Mucosa of rectum (tissue), 2 donors: ENCODE results near the gene ADCY4.

Experiments used
- H3K27ac ChIP-seq, 2 donors: one replicate each; pipeline ENCODE4 v1.7.0; 2013; ENCODE audit warnings: inconsistent platforms in 2 of 2, low read depth in 2 of 2, low read length in 2 of 2
- H3K27me3 ChIP-seq, 2 donors: one replicate each; pipeline ENCODE4 v1.7.0; 2013; ENCODE audit warnings: low read length in 2 of 2; ENCODE audit not compliant: control insufficient read depth in 2 of 2, insufficient read depth in 2 of 2
- H3K36me3 ChIP-seq, 2 donors: one replicate each; pipeline ENCODE4 v1.7.0; 2013; ENCODE audit warnings: low read length in 2 of 2; ENCODE audit not compliant: control insufficient read depth in 2 of 2, insufficient read depth in 2 of 2
- H3K4me1 ChIP-seq, 2 donors: one replicate each; pipeline ENCODE4 v1.7.0; 2013; ENCODE audit warnings: low read length in 2 of 2, mild to moderate bottlenecking in 1 of 2; ENCODE audit not compliant: control insufficient read depth in 2 of 2, insufficient read depth in 2 of 2
- H3K4me3 ChIP-seq, 2 donors: one replicate each; pipeline ENCODE4 v1.7.0; 2013; ENCODE audit warnings: low read length in 2 of 2
- H3K9ac ChIP-seq, 2 donors: one replicate each; pipeline ENCODE4 v1.7.0; 2013; ENCODE audit warnings: low read length in 2 of 2, low read depth in 1 of 2, mild to moderate bottlenecking in 1 of 2
- H3K9me3 ChIP-seq, 2 donors: one replicate each; pipeline ENCODE4 v1.7.0; 2013; ENCODE audit warnings: low read length in 2 of 2; ENCODE audit not compliant: control insufficient read depth in 2 of 2
- donor health status: healthy.
- donor health status: Normal muscosa, but diverticular disease.

The ADCY4 gene

DNA sequence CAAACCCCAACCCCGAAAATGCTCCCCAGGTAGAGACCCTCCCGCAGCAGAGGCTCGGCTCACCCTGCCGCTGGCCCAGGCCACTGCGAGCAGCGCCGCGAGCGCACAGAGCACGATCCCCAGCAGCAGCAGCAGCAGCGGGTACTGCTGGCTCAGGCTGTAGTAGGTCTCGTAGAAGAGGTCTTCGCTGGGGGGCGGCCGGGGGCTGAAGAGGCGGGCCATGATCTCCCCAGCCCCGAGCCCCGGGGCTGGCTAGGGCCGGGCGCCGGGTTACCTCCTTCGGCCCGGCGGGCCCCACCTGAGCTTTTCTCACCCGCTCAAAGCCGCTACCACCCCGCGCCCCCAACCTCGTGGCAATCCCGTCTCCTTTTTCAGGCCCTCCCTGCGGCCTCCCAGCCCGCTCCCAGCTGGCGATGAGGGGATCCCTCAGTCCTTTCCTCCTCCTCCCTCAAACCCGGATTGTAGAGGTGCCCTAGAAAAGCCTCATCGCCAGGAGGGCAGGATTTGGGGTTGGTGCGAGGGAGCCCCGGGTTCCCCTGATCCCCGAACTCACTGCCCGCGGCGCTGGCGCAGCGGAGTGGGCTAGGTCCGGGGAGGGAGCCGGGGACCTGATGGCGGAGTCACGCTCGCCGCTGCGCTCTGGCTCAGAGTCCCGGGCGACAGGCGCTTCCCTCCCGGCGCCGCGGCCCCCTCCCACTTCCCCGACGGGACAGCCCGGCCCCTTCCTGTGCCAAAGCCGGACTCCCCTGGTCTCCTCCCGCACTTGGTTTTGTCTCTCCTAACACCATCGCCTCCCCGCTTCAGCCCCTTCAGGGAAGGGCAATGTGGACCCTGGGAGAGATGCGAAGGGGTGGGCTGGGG is at the start of gene ADCY4:
Gene ADCY4 (minus strand): TSS at position 641 of the 861 bp plus-strand sequence. CDS start 419 bp downstream, at position 222.
- Histone ChIP-seq H3K4me3 (peak within 1 kb of the TSS; percentile 48 to 65), H3K36me3 (peaks cover 7 to 17% of the 10 kb centered on the region in 2 donors), H3K4me1 (peaks cover 41 to 53% of the 10 kb centered on the region in 2 donors), H3K9me3 (no peaks in the 10 kb centered on the region), H3K27ac (peak within 1 kb of the TSS; percentile 32 to 38), H3K9ac (peak within 1 kb of the TSS; percentile 32 to 49), H3K27me3 (peaks cover 0 to 4% of the 10 kb centered on the region in 2 donors)

DNA sequence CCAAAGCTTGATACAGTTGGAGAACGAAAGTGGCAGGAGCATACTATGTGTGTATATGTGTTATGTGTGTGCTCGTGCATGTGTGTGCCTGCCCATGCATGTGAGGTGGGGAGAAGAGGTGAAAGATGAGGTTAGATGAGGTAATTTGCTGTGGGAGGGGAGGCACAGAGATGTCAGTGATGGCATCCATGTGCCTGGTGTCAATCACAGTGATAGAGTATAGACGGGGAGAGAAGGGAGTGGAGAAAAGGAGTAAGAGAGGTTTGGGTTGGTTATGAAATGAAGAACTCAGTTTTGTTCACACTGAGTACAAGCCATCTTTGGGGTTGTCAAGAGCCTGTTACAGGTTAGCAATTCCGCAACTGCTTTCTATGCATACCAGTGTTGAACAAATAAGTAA is 49.3 kb upstream of the ADCY4 start:
- Histone ChIP-seq H3K27ac (no peak overlapping the region), H3K9me3 (no peaks in the 10 kb centered on the region), H3K4me1 (peaks cover 0 to 3% of the 10 kb centered on the region in 2 donors), H3K4me3 (no peak overlapping the region), H3K9ac (no peak overlapping the region), H3K27me3 (peaks cover 0 to 4% of the 10 kb centered on the region in 2 donors), H3K36me3 (no peaks in the 10 kb centered on the region)

DNA sequence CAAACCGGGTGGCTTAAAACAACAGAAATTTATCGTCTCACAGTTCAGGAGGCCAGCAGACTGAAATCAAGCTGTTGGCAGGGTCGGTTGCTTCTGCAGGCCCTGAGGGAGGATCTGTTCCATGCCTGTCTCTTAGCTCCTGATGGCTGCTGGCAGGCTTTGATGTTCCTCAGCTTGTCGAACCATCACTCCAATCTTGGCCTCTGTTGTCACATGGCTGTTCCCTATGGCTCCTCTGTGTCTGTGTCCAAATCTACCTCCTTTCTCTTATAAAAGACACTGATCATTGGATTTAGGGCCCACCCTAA is 47.1 kb upstream of the ADCY4 start:
- H3K4me3 ChIP-seq = no peak overlapping the region
- H3K27me3 ChIP-seq = peaks cover 0 to 4% of the 10 kb centered on the region in 2 donors
- H3K9ac ChIP-seq = no peak overlapping the region
- H3K27ac ChIP-seq = no peak overlapping the region
- H3K4me1 ChIP-seq = peaks cover 0 to 3% of the 10 kb centered on the region in 2 donors
- H3K36me3 ChIP-seq = no peaks in the 10 kb centered on the region
- no peaks in the 10 kb centered on the region for H3K9me3 ChIP-seq

DNA sequence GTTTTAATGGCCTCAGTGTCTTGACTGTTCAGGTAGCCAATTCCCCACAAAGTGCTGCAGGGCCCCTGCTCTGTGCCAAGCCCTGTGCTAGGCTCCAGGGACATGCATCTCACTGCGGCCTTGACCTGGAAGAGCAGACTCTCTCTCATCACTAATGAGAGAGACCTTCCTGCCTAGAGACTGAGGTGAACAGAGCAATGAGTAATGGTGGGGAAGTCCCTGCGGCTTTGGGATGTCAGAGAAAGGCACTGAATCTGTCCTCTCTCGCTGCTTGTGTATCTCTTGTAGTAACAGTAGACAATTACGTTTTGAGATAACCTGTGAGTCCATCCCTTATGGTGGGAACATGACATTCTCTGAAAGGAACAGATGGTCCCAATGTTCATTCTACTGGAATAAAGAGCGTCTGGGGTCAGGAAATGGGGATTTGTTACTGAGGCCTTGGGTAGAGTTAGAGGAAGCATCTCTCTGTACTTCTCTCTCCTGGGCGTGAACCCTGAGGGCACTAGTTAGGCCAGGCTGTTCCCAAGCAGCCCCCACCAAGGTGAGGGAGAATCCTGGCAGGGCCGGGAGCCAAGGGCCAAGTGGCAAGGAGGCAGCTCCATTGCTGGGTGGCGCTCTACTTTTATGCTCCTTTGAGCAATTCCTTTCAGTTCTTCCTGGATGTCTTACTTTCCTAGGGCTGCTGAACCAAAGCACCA is 46.6 kb upstream of the ADCY4 start:
- no peaks in the 10 kb centered on the region for H3K9me3 ChIP-seq
- H3K9ac ChIP-seq = no peak overlapping the region
- H3K4me3 ChIP-seq = no peak overlapping the region
- peaks cover 0 to 4% of the 10 kb centered on the region in 2 donors for H3K27me3 ChIP-seq
- peaks cover 0 to 3% of the 10 kb centered on the region in 2 donors for H3K4me1 ChIP-seq
- H3K27ac ChIP-seq = no peak overlapping the region
- no peaks in the 10 kb centered on the region for H3K36me3 ChIP-seq

DNA sequence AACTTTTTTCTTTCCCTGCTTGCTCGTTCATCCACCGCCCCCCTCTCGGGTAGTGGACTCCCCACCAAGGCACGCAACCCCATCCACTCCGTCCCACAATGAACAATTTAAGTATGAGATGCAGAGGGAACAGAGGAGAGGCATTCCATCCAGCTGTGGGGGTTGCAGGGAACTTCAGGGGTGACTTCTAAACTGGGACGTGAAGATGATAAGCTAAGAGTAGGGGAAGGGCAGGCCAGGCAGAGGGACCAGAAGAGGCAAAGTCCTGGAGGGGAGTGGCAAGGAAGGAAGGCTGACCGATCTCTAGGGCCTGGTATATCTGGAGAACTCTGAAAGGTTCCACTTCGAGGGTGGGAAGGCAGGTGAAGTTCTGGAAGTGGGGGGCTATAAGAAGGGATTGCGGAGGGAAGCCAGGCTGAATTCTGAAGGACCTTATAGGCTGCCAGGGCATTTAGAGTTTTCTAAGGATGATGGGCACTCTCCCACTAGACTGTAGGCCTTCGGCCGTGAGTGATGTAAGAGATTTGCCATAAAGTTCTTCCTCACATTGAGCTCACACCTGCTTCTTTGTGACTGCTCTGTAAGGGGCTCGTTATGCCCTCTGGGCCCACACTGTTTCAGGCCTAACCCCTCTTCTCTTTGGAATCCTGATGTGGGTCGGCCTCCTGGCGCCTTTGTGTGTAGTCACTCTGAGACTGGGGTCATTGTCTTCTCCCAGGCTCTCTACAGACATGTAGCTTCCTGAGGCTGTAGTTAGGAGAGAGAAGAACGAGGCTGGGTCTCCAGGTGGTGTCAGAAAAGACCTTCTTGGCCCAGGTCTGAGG is 45.2 kb upstream of the ADCY4 start:
- Histone ChIP-seq H3K27ac (no peak overlapping the region), H3K4me3 (no peak overlapping the region), H3K4me1 (peaks cover 0 to 3% of the 10 kb centered on the region in 2 donors)

DNA sequence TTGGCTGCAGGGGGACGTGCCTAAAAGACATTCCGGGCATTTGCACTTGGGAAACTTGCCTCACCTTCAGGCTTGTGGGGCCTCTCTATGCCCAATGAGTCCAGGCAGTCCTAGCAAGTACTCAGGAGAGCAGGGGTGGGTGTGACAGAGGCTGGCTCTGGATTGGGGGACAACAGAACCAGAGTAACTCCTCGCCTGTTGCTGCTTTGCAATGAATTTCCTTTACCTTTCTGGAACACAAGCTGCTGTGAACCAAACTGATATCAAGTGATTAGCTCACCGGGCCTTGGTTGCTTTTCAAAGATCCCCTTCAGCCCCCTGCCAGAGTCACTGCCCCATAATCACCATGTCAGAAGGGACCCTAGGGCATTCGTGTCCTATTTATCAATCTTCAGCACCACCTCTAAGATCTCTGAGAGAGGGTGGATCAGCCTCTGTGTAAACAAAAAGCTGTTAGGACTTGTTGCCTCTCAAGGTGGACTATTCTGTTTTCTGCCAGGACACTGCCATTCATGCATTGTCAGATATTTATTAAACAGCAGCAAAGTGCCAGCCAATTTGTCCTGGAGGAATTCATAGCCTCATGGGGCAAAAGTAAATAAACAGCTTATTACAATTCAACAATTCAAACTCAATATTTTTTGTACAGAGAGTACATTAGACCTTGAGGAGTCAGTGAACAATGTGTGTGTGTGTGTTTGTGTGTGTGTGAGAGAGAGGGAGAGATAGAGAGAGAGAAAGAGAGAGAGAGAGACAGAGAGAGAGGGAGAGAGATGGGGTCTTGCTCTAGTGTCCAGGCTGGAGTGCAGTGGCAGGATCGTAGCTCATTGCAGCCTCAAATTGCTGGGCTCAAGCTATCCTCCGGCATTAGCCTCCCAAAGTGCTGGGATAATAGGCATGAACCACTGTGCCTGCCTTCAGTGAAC is 44.4 kb upstream of the ADCY4 start:
- H3K9me3 ChIP-seq = no peaks in the 10 kb centered on the region
- H3K4me1 ChIP-seq = peaks cover 0 to 3% of the 10 kb centered on the region in 2 donors
- no peak overlapping the region for H3K9ac ChIP-seq
- H3K36me3 ChIP-seq = no peaks in the 10 kb centered on the region
- H3K27ac ChIP-seq = no peak overlapping the region
- H3K4me3 ChIP-seq = no peak overlapping the region
- peaks cover 0 to 4% of the 10 kb centered on the region in 2 donors for H3K27me3 ChIP-seq

More for the DNA sequence above, 45.2 kb upstream of the ADCY4 start:
- Histone ChIP-seq H3K27me3 (peaks cover 0 to 4% of the 10 kb centered on the region in 2 donors), H3K9ac (no peak overlapping the region), H3K36me3 (no peaks in the 10 kb centered on the region), H3K9me3 (no peaks in the 10 kb centered on the region)

DNA sequence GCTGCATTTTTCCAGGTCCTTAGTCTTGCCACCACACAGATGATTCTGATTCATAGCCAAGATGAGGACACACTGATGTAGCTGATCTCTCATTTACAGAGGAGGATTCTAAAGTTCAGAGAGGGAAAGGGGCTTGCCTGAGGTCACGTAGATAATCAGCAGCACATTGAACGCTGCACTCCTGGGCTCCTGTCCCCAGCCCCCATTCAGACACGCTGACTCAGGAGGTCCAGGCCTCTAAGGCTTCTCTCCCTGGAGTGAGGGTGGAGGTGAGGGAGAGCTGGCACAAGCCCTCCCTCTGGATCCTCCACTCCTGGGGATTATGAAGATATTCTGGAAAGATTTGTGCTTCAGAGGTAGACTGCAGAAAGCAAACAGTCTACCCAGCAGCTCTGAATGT is 43.5 kb upstream of the ADCY4 start:
- Histone ChIP-seq H3K36me3 (peaks cover 0 to 3% of the 10 kb centered on the region in 2 donors), H3K4me3 (no peak overlapping the region), H3K27ac (no peak overlapping the region), H3K9me3 (no peaks in the 10 kb centered on the region), H3K27me3 (no peaks in the 10 kb centered on the region), H3K9ac (no peak overlapping the region), H3K4me1 (peaks cover 0 to 3% of the 10 kb centered on the region in 2 donors)

DNA sequence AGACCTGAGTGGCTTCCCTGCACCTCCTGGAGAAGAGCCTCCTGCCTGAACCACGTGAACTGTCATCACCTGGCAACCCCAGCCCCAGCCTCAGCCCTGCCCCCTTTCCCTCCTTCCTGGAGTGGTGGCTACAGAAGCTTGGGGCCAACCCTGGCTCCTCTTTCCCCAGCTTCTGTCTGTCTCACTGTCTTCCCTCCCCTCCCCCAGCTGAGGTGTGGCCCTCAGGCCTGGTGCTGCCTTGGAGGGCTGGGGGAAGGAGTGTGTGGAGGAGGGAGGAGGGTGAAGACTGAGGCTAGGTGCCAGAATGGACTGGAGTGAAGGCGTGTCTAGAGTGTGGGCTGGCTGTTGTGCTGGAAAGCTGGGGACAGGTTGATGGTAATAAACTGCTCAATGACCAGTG is 42.8 kb upstream of the ADCY4 start:
- Histone ChIP-seq H3K27ac (no peak overlapping the region), H3K4me1 (peaks cover 0 to 3% of the 10 kb centered on the region in 2 donors), H3K27me3 (no peaks in the 10 kb centered on the region), H3K9ac (no peak overlapping the region), H3K4me3 (no peak overlapping the region), H3K36me3 (peaks cover 0 to 3% of the 10 kb centered on the region in 2 donors), H3K9me3 (no peaks in the 10 kb centered on the region)

DNA sequence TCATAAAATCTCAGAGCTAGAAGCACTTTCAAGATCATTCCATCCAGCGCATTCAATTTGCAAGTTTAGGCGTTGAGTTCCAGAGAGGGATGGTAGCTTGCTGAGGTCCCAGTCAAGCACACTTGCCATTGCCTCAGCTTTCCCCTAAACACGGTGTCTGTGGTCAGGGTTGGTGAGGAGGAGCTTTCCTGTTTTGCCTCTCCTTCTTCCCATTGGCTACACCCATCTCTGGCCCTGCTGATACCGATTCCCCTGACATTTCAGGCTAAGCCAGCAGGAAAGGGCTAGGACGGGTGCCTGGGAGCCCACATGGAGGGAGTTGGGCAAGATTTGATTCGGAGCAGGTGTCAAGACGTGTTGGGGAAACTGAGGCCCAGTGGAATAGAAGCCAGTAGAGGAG is 42.3 kb upstream of the ADCY4 start:
- no peak overlapping the region for H3K27ac ChIP-seq
- peaks cover 0 to 3% of the 10 kb centered on the region in 2 donors for H3K36me3 ChIP-seq
- H3K4me3 ChIP-seq = no peak overlapping the region
- no peaks in the 10 kb centered on the region for H3K9me3 ChIP-seq
- H3K27me3 ChIP-seq = no peaks in the 10 kb centered on the region
- H3K9ac ChIP-seq = no peak overlapping the region
- peaks cover 0 to 3% of the 10 kb centered on the region in 2 donors for H3K4me1 ChIP-seq
